ENCODE measurements around the gene AKAP5. TPM values are rescaled to one million over a fixed set of nuclear protein-coding genes. Genes with fewer than 3 reads are reported as not detected.

Gene AKAP5
- polyA plus RNA-seq, 3 donors: not detected

- peak overlapping the region; percentile 93 to 99 (median 97) for H3K27ac Mint-ChIP-seq
- Histone ChIP-seq H3K27ac (ENCODE audit: low read depth in 1 of 2, low read length in 2 of 2) (peak overlapping the region in 1 of 2 donors; percentile 99), H4K20me1 (ENCODE audit: insufficient read depth, low read length) (peaks cover 25% of the 10 kb centered on the region), H2AFZ (ENCODE audit: insufficient read depth, low read depth, low read length, poor library complexity, severe bottlenecking) (peak overlapping the region; percentile 95), H3K4me1 (ENCODE audit: control insufficient read depth in 1 of 2, insufficient read depth in 2 of 2, low read length in 2 of 2) (peaks cover 40 to 55% of the 10 kb centered on the region in 2 donors), H3K4me3 (replicated peaks in 1 of 3; ENCODE audit: low read depth in 2 of 3, low read length in 3 of 3) (peak overlapping the region; percentile 49 to 91 (median 87)), H3K9me3 (replicated peaks in 1 of 2; ENCODE audit: control insufficient read depth in 1 of 2, insufficient read depth in 1 of 2, low read length in 2 of 2) (no peaks in the 10 kb centered on the region), H3K27me3 (ENCODE audit: control insufficient read depth in 2 of 2, insufficient read depth in 2 of 2, low read length in 2 of 2) (no peaks in the 10 kb centered on the region), H3K4me2 (replicated peaks; ENCODE audit: extremely low read depth, low read length, poor library complexity, severe bottlenecking) (peak overlapping the region; percentile 91), H3K36me3 (replicated peaks in 1 of 2; ENCODE audit: control insufficient read depth in 1 of 2, insufficient read depth in 2 of 2, low read length in 2 of 2) (no peaks in the 10 kb centered on the region), H3K79me2 (ENCODE audit: insufficient read depth, low read length) (peaks cover 56% of the 10 kb centered on the region), H3K9ac (ENCODE audit: insufficient read depth, low read length, poor library complexity, severe bottlenecking) (peak overlapping the region; percentile 99)
- peaks cover 46% of the 10 kb centered on the region for H3K4me1 Mint-ChIP-seq
- peaks cover 0 to 12% of the 10 kb centered on the region in 2 donors for H3K36me3 Mint-ChIP-seq
- 60% methylated on average over 1 of the region's 6 CpGs for WGBS (ENCODE audit: insufficient coverage)
- no peak for DNase-seq
- peak overlapping the region; percentile 93 to 96 for H3K4me3 Mint-ChIP-seq
- TF ChIP-seq, protein P1, sequence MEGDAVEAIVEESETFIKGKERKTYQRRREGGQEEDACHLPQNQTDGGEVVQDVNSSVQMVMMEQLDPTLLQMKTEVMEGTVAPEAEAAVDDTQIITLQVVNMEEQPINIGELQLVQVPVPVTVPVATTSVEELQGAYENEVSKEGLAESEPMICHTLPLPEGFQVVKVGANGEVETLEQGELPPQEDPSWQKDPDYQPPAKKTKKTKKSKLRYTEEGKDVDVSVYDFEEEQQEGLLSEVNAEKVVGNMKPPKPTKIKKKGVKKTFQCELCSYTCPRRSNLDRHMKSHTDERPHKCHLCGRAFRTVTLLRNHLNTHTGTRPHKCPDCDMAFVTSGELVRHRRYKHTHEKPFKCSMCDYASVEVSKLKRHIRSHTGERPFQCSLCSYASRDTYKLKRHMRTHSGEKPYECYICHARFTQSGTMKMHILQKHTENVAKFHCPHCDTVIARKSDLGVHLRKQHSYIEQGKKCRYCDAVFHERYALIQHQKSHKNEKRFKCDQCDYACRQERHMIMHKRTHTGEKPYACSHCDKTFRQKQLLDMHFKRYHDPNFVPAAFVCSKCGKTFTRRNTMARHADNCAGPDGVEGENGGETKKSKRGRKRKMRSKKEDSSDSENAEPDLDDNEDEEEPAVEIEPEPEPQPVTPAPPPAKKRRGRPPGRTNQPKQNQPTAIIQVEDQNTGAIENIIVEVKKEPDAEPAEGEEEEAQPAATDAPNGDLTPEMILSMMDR (IDR thresholded peaks at IDR 0.05): no peak
- H3K27me3 Mint-ChIP-seq (ENCODE audit: low read depth in 3 of 3): no peaks in the 10 kb centered on the region
- intact Hi-C loops (cut with micrococcal nuclease): loop anchor here in 1 of 2 donors (10.0 kb wide), 1 partner anchor 152 kb away; no protein-coding TSS in a partner anchor
- H3K9me3 Mint-ChIP-seq: no peaks in the 10 kb centered on the region
Measured at GRCh38 chr14:64502456-64502855, 37.2 kb downstream of the AKAP5 start.

GRCh38 chr14:64502887-64503433, 37.7 kb downstream of the AKAP5 start:
- H3K4me2 ChIP-seq (replicated peaks; ENCODE audit: extremely low read depth, low read length, poor library complexity, severe bottlenecking): peak overlapping the region; percentile 91
- H3K27me3 ChIP-seq (ENCODE audit: control insufficient read depth in 2 of 2, insufficient read depth in 2 of 2, low read length in 2 of 2): no peaks in the 10 kb centered on the region
- Mint-ChIP-seq H3K4me3 (peak overlapping the region; percentile 93 to 96), H3K27me3 (ENCODE audit: low read depth in 3 of 3) (no peaks in the 10 kb centered on the region), H3K36me3 (peaks cover 0 to 12% of the 10 kb centered on the region in 2 donors), H3K4me1 (peaks cover 51% of the 10 kb centered on the region), H3K27ac (peak overlapping the region; percentile 93 to 99 (median 97)), H3K9me3 (no peaks in the 10 kb centered on the region)
- 1% methylated on average over 28 of the region's 29 CpGs for WGBS (ENCODE audit: insufficient coverage)
- H4K20me1 ChIP-seq (ENCODE audit: insufficient read depth, low read length): peaks cover 30% of the 10 kb centered on the region
- DNase-seq: peak in 1 of 3 donors; percentile 20
- H2AFZ ChIP-seq (ENCODE audit: insufficient read depth, low read depth, low read length, poor library complexity, severe bottlenecking): peak overlapping the region; percentile 95
- intact Hi-C loops (cut with micrococcal nuclease): loop anchor here in 1 of 2 donors (10.0 kb wide), 1 partner anchor 152 kb away; no protein-coding TSS in a partner anchor
- H3K4me3 ChIP-seq (replicated peaks in 1 of 3; ENCODE audit: low read depth in 2 of 3, low read length in 3 of 3): peak overlapping the region; percentile 49 to 91 (median 87)
- peak overlapping the region; percentile 99 for H3K27ac ChIP-seq (ENCODE audit: low read depth in 1 of 2, low read length in 2 of 2)
- TF ChIP-seq, protein P1 (IDR thresholded peaks at IDR 0.05): no peak
- no peaks in the 10 kb centered on the region for H3K9me3 ChIP-seq (replicated peaks in 1 of 2; ENCODE audit: control insufficient read depth in 1 of 2, insufficient read depth in 1 of 2, low read length in 2 of 2)
- peaks cover 61% of the 10 kb centered on the region for H3K79me2 ChIP-seq (ENCODE audit: insufficient read depth, low read length)
- peaks cover 45 to 60% of the 10 kb centered on the region in 2 donors for H3K4me1 ChIP-seq (ENCODE audit: control insufficient read depth in 1 of 2, insufficient read depth in 2 of 2, low read length in 2 of 2)
- peak overlapping the region; percentile 99 for H3K9ac ChIP-seq (ENCODE audit: insufficient read depth, low read length, poor library complexity, severe bottlenecking)
- no peaks in the 10 kb centered on the region for H3K36me3 ChIP-seq (replicated peaks in 1 of 2; ENCODE audit: control insufficient read depth in 1 of 2, insufficient read depth in 2 of 2, low read length in 2 of 2)
